Esophagus mucosa (tissue), 1 donor: ENCODE measurements around the gene SLC25A44. TPM values are rescaled to one million over a fixed set of nuclear protein-coding genes. Genes with fewer than 3 reads are reported as not detected.
A peak's percentile ranks its signal among the peaks of the same experiment; 100 is the strongest.
"Not testable (repeated sequence)": the region's sequence is repeated elsewhere in the genome, so short reads cannot be mapped to it uniquely, and the experiment has no call there.

Experiments
- ATAC-seq: fragments of 200-7000 bp; cut with Tn5 transposase; one replicate; pipeline ENCODE4 v1.9.1; 2020
- total RNA-seq: library from RNA; stranded (reverse); gene quantifications from one replicate; pipeline ENCODE4 v1.2.4, GENCODE V29; 2023
- donor health status: DM: yes; HTN: yes; CAD: no.

SLC25A44 gene
- total RNA-seq, 1 donor from 2014 or later, result 12.7 TPM

DNA sequence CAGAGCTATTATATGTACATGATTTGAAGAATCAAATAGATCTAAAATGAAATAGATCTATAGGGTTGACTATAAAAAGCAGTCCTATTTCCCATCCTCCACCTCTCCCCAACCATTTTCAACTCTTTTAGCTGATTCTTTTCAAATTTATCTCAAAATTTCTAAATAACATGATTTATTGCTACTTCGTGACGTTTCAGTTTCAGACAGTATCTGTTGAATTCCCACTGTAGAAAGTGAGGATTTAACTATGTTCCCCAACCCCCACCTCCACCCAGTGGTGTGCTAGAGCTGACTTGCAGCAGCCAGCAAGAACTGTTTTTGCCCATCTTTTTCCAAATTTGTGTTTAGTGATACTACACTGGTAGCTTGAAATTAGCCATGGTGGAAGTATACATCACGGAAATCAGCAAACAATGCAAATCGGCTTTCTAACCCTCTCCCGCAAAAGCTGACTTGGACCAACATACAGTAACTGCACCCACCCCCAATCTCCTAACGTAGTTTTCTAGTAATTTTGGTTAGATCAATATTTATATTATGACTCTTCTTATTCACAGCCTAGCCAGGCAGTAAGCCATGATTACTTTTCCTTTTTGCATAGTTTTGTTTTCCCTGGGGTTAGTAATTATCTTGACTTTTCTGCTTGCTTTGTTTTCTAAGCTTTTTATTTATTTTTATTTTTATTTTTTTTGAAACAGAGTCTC is 29.6 kb upstream of the SLC25A44 start:
- no peak for ATAC-seq

GRCh38 chr1:156165083-156165482 is 28.8 kb upstream of the SLC25A44 start:
- no peak for ATAC-seq

GRCh38 chr1:156167536-156167935 is 26.4 kb upstream of the SLC25A44 start:
- no peak for ATAC-seq

DNA sequence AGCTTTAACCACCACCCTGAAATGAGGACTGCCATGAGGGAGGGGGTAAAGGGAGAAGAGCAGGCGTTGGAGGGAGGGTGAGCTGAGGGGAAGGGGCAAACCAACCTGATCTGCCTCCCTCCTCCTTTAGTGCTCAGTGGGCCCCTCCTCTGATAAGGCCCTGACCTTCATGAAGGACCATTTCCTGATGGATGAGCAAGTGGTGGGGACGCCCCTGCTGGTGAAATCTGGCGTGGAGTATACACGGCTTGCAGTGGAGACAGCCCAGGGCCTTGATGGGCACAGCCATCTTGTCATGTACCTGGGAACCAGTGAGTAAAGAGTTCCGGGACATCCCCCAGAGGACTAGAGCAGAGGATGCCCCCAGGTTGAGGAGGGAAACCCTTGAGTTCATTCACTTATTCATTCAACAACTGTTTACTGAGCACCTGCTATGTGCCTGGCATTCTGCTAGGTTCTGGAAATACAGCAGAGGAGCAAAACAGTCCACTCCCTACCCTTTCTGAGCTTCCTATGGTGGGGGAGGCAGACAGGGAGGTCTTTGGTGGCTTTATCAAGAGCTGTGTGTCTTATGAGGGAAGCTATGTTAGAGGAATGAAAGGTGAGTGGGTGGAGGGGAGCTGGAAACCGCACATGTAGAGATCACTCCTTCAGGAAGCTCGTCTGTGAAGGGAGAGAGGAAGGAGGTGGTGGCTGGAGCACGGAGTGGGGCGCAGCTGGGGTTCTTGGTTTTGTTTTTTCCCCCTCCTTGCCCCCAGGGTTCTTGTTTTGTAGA is 21.0 kb upstream of the SLC25A44 start:
- no peak for ATAC-seq

DNA sequence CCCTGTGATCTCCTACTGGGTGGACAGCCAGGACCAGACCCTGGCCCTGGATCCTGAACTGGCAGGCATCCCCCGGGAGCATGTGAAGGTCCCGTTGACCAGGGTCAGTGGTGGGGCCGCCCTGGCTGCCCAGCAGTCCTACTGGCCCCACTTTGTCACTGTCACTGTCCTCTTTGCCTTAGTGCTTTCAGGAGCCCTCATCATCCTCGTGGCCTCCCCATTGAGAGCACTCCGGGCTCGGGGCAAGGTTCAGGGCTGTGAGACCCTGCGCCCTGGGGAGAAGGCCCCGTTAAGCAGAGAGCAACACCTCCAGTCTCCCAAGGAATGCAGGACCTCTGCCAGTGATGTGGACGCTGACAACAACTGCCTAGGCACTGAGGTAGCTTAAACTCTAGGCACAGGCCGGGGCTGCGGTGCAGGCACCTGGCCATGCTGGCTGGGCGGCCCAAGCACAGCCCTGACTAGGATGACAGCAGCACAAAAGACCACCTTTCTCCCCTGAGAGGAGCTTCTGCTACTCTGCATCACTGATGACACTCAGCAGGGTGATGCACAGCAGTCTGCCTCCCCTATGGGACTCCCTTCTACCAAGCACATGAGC is 17.2 kb upstream of the SLC25A44 start:
- ATAC-seq, result peak; percentile 29

GRCh38 chr1:156177919-156178654 is 15.8 kb upstream of the SLC25A44 start:
- ATAC-seq, result peak; percentile 19

DNA sequence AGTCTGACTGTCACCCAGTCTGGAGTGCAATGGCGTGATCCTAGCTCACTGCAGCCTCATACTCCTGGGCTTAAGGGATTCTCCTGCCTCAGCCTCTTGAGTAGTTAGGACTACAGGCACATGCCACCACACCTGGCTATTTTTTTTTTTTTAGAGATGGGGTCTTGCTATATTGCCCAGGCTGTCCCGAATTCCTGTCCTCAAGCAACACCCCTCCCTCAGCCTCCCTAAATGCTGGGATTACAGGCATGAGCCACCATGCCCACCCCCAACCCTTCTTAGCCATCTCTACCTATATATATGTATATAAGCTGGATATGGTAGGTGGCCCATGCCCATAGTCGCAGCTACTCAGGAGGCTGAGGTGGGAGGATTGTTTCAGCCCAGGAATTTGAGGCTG is 13.4 kb upstream of the SLC25A44 start:
- ATAC-seq, result no peak

GRCh38 chr1:156181391-156181924 is 12.4 kb upstream of the SLC25A44 start:
- ATAC-seq, result not testable (repeated sequence)

GRCh38 chr1:156182010-156182779 is 11.7 kb upstream of the SLC25A44 start:
- ATAC-seq, result not testable (repeated sequence)

GRCh38 chr1:156186347-156187177 is 7.3 kb upstream of the SLC25A44 start:
- not testable (repeated sequence) for ATAC-seq

DNA sequence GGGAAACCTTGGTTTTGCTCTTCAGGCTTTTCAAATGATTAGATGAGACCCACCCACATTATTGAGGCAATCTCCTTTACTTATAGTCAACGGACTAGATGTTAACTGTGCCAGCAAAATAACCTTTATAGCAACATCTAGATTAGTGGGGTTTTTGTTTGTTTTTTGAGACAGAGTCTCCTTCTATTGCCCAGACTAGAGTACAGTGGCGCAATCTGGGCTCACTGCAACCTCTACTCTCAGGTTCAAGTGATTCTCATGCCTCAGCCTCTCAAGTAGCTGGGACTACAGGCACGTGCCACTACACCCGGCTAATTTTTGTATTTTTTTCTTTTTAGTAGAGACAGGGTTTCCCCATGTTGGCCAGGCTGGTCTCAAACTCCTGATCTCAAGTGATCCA is 3.6 kb upstream of the SLC25A44 start:
- ATAC-seq, result not testable (repeated sequence)

DNA sequence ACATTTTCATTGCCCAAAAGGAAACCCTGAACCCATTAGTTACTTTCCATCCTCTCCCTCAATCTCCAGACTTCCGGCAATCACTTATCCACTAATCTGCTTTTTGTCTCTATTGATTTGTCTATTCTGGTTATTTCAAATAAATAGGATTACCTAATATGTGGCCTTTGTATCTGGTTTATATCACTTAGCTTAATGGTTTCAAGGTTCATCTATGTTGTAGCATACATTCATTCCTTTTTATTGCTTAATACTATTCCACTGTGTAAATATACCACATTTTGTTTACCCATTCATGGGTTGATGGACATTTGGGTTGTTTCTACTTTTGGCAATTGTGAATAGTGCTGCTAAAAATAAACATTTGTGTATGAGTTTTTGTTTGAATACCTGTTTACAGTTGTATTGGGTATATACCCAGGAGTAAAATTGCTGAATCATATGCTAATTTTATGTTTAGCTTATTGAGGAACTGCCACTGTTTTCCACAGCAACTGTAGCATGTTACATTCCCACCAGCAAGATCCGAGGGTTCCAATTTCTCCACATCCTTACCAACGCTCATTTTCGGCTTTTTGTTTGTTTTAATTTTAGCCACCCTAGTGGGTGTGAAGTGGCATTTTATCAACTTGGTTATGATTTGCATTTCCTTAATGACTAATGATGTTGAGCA is 2.5 kb upstream of the SLC25A44 start:
- ATAC-seq, result no peak

DNA sequence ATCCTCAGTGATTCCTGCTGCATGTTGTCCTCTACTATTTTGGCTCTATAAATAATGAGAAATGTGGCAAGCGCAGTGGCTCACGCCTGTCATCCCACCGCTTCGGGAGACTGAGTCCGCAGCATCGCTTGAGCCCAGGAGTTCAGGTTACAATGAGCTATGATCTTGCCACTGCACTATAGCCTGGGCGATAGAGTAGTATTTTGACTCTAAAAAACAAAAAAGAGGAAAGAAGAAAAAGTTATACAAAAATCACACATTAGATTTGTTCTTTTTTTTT is 756 bp upstream of the SLC25A44 start:
- ATAC-seq, result no peak

GRCh38 chr1:156194300-156194652 is 372 bp downstream of the SLC25A44 start:
- ATAC-seq, result peak; percentile 11

DNA sequence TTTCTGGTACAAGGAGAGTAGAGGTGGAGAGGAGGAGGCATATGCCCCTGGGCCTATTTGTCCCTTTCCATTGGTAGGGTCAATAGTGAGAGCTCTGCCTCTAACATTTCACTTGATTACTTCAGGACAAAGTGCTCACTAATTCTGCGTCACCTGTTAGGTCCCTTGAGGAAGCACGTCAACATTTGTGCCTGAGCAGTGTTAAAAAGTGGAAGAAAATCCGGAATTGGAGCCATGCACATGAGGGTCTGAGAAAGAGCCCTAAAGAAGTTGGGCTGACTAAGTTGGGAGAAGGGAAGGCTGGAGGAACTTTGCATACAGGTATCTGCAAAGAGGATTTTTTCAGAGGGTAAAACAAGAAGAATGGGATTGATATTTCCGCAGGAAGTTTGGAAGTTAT is 1.9 kb downstream of the SLC25A44 start:
- no peak for ATAC-seq

GRCh38 chr1:156196445-156196844 is 2.5 kb downstream of the SLC25A44 start:
- no peak for ATAC-seq

- ATAC-seq, result no peak
These were observed 5.0 kb downstream of the SLC25A44 start for GRCh38 chr1:156198831-156199349.

GRCh38 chr1:156200044-156200443 is 6.1 kb downstream of the SLC25A44 start:
- no peak for ATAC-seq

DNA sequence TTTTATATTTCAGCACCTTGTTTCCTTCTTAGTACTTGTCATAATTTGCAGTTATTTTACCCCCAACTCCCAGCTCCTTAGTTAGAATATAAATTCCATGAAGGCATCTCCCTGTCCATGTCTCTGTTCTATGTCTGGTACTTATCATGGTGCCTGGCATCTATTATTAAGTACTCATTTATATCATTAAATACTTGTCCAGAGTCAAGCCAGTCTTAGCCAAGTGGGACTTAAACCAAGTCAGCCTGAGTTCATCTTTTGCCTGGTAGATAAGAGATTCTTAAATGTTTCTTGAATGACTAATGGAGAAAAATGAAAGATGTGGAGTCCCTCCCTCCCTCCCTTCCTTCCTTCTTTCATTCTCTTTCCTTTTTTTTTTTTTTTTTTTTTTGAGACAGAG is 9.4 kb downstream of the SLC25A44 start:
- no peak for ATAC-seq

- no peak for ATAC-seq
These were observed 10.8 kb downstream of the SLC25A44 start for GRCh38 chr1:156204686-156205085.
